NB4 (cell line): Measurements from ENCODE around the gene WASF3.
A peak's percentile ranks its signal among the peaks of the same experiment; 100 is the strongest.
"Not testable (repeated sequence)": the region's sequence is repeated elsewhere in the genome, so short reads cannot be mapped to it uniquely, and the experiment has no call there.

ENCODE experiments used
- DNase-seq: peaks from one replicate; pipeline ENCODE4 v3.0.0; 2010; ENCODE audit warnings: low read depth
- H3K4me3 ChIP-seq: one replicate; pipeline ENCODE4 v1.5.1; 2011; ENCODE audit warnings: mild to moderate bottlenecking, low read depth, low read length, moderate library complexity
- MYC ChIP-seq: IDR thresholded peaks from 2 replicates; pipeline ENCODE4 v1.6.1; 2011; ENCODE audit warnings: low read depth, low read length
- POLR2A ChIP-seq: IDR thresholded peaks from 2 replicates; pipeline ENCODE4 v1.6.1; 2011; ENCODE audit warnings: mild to moderate bottlenecking; ENCODE audit not compliant: insufficient read length; ENCODE audit errors: extremely low read depth
- TF ChIP-seq, protein P1 (sequence below): IDR thresholded peaks from one replicate; pipeline ENCODE4 v1.5.1; 2012; ENCODE audit warnings: low read depth, low read length
- TF ChIP-seq, protein P2 (sequence below): IDR thresholded peaks from 2 replicates; pipeline ENCODE4 v1.6.1; 2011; ENCODE audit warnings: low read depth, low read length

WASF3 gene

DNA sequence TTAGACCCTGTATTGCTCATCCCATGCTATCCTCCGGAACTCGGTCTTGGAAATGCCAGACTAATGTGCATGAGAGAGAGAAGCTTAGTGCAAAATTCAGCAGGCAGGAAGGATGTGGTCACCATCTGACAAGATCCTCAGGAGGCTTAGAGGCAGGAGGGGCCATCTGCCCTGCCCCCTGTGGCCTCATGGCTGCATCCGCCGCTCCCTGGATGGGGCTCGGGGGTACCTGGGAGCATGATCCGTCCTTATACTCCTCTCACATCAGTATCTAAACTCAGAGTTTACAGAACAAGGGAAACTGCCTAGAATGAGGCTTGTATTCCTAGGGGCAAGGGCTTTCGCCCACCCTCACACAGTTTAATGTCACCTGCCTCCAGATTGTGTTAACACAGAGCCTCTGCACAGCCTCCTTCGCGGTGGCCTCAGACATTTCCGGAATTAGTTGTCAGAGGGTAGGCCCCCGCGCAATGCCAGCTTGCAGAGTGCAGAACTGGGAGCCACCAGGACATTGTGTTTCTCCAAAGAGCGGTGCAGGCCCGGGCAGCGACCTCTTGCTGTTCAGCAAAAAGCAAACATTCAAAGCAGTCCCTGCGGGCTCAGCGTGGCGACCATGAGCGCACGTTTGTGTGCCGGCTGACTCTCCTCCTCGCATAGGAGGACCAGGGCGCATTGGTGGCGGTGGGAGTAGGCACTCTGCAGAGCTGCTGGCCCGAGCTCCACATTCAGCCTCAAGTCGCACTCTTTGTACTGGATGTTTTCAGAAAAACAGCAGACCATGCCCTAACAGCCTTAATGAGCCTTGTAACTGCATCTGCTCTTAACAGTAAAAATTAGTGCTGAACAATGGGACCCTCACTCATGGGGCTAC lies 164.0 kb downstream of the WASF3 start:
- H3K4me3 ChIP-seq = peak overlapping the region; percentile 59
- TF ChIP-seq MYC (peak; percentile 98), POLR2A (peak; percentile 51)
- TF ChIP-seq, protein P1, sequence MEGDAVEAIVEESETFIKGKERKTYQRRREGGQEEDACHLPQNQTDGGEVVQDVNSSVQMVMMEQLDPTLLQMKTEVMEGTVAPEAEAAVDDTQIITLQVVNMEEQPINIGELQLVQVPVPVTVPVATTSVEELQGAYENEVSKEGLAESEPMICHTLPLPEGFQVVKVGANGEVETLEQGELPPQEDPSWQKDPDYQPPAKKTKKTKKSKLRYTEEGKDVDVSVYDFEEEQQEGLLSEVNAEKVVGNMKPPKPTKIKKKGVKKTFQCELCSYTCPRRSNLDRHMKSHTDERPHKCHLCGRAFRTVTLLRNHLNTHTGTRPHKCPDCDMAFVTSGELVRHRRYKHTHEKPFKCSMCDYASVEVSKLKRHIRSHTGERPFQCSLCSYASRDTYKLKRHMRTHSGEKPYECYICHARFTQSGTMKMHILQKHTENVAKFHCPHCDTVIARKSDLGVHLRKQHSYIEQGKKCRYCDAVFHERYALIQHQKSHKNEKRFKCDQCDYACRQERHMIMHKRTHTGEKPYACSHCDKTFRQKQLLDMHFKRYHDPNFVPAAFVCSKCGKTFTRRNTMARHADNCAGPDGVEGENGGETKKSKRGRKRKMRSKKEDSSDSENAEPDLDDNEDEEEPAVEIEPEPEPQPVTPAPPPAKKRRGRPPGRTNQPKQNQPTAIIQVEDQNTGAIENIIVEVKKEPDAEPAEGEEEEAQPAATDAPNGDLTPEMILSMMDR = peak; percentile 38
- TF ChIP-seq, protein P2, sequence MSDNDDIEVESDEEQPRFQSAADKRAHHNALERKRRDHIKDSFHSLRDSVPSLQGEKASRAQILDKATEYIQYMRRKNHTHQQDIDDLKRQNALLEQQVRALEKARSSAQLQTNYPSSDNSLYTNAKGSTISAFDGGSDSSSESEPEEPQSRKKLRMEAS = peak; percentile 93
- DNase-seq = peak; percentile 99

- DNase-seq = peak; percentile 29
- H3K4me3 ChIP-seq = peak overlapping the region; percentile 59
- TF ChIP-seq POLR2A (no peak), MYC (no peak)
- TF ChIP-seq, protein P2 = no peak
These were observed 164.8 kb downstream of the WASF3 start for GRCh38 chr13:26722321-26722720.

- not testable (repeated sequence) for DNase-seq
These were observed 166.1 kb downstream of the WASF3 start for GRCh38 chr13:26723620-26724019.

GRCh38 chr13:26726684-26727083 lies 169.2 kb downstream of the WASF3 start:
- TF ChIP-seq MYC (no peak), POLR2A (no peak)
- TF ChIP-seq, protein P2 = no peak
- TF ChIP-seq, protein P1 = no peak
- H3K4me3 ChIP-seq = no peak overlapping the region

More at GRCh38 chr13:26723620-26724019, 166.1 kb downstream of the WASF3 start:
- not testable (repeated sequence) for H3K4me3 ChIP-seq

DNA sequence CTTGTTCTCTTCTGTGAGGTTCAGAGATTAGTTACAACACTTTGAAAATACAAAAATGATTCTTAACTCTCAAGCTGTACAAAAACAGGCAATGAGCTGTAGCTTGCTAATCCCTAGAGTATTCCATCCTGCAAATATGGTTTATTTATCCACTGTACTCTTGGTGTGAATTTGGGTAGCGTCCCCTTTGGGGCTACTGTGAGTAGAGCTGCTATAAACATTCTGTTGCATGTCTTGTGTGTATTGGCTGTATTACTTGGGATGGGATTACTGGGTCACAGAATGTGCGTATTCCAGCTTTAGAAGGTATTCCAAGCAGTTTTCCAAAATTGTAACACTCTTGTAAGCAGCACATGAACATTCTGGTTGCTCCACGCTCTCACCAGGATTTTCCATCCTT lies 169.6 kb downstream of the WASF3 start:
- no peak overlapping the region for H3K4me3 ChIP-seq
- TF ChIP-seq, protein P2 = no peak
- TF ChIP-seq POLR2A (no peak), MYC (no peak)
- TF ChIP-seq, protein P1 = no peak
- no peak for DNase-seq

More at GRCh38 chr13:26726684-26727083, 169.2 kb downstream of the WASF3 start:
- DNase-seq = no peak

- DNase-seq = no peak
- no peak overlapping the region for H3K4me3 ChIP-seq
- TF ChIP-seq, protein P2 = no peak
- TF ChIP-seq POLR2A (no peak), MYC (no peak)
- TF ChIP-seq, protein P1 = no peak
These were observed 170.2 kb downstream of the WASF3 start for GRCh38 chr13:26727633-26728032.
